K562 (cell line): ENCODE measurements around the gene CCR5AS.

Experiments used
- NEUROD1 ChIP-seq: fragments of 150-350 bp; IDR thresholded peaks from 2 replicates; pipeline ENCODE4 v1.6.1; 2014; ENCODE audit warnings: borderline replicate concordance, low read length, low read depth; ENCODE audit not compliant: partially characterized antibody
- ZNF780A ChIP-seq: fragments of 250-450 bp; sonication (Bioruptor Pico); IDR thresholded peaks from 2 replicates; pipeline ENCODE4 v1.5.0; 2021; ENCODE audit warnings: mild to moderate bottlenecking
- TF ChIP-seq, protein P1 (sequence below): fragments of 450-650 bp; IDR thresholded peaks from 2 replicates; pipeline ENCODE4 v1.6.1; 2016; ENCODE audit warnings: mild to moderate bottlenecking, moderate library complexity
- TF ChIP-seq, protein P2 (sequence below): fragments of 250-450 bp; sonication (Bioruptor Pico); IDR thresholded peaks from 2 replicates; pipeline ENCODE4 v1.5.0; 2021
- TF ChIP-seq, protein P3 (sequence below): fragments of 250-450 bp; sonication (Bioruptor Pico); IDR thresholded peaks from 2 replicates; pipeline ENCODE4 v1.4.0; 2020
- TF ChIP-seq, protein P4 (sequence below): IDR thresholded peaks from 3 replicates; pipeline ENCODE4 v1.6.1; 2011; ENCODE audit warnings: borderline replicate concordance, mild to moderate bottlenecking; ENCODE audit not compliant: insufficient read length, insufficient read depth

CCR5AS gene

DNA sequence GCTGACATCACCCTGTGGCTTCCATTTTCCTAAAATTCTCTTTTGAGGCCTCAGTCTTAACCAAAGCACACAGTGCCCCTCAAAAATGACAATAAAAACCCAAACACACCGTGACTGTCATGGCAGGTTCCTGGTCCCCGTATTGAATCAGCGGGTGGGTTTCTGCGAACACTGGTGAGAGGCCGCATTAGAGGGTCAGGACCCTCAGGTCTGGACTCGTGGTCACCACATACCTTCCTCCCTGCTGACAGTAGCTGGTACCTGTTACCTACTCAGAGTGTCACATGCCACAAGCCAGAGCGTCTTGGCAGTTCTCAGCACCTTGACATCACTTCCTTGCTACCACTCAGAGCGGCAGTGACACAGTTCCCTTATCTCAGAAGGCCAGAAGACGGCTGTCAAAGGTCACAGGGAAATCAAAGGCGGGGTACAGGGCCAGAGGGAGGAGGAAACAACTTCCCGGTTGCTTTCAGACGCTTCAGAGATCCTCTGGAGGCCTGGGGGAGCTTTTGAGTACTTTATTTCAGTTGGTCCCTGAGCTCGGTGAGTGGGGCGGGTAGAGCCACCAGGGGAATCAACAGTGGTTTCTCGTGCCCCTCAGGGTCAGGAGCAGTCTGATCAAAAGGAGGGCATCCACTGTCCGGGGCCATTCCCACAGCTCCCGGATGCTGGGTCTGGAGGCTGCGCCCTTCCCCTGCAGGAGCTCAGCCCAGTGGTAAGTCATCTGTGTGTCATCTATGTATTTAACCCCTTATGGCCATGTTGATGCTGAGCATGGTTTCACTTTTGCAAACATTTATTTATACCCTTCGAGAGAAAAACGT, at the start of gene CCR5AS, which contains the start of gene CCRL2 (continued):
- TF ChIP-seq, protein P1, sequence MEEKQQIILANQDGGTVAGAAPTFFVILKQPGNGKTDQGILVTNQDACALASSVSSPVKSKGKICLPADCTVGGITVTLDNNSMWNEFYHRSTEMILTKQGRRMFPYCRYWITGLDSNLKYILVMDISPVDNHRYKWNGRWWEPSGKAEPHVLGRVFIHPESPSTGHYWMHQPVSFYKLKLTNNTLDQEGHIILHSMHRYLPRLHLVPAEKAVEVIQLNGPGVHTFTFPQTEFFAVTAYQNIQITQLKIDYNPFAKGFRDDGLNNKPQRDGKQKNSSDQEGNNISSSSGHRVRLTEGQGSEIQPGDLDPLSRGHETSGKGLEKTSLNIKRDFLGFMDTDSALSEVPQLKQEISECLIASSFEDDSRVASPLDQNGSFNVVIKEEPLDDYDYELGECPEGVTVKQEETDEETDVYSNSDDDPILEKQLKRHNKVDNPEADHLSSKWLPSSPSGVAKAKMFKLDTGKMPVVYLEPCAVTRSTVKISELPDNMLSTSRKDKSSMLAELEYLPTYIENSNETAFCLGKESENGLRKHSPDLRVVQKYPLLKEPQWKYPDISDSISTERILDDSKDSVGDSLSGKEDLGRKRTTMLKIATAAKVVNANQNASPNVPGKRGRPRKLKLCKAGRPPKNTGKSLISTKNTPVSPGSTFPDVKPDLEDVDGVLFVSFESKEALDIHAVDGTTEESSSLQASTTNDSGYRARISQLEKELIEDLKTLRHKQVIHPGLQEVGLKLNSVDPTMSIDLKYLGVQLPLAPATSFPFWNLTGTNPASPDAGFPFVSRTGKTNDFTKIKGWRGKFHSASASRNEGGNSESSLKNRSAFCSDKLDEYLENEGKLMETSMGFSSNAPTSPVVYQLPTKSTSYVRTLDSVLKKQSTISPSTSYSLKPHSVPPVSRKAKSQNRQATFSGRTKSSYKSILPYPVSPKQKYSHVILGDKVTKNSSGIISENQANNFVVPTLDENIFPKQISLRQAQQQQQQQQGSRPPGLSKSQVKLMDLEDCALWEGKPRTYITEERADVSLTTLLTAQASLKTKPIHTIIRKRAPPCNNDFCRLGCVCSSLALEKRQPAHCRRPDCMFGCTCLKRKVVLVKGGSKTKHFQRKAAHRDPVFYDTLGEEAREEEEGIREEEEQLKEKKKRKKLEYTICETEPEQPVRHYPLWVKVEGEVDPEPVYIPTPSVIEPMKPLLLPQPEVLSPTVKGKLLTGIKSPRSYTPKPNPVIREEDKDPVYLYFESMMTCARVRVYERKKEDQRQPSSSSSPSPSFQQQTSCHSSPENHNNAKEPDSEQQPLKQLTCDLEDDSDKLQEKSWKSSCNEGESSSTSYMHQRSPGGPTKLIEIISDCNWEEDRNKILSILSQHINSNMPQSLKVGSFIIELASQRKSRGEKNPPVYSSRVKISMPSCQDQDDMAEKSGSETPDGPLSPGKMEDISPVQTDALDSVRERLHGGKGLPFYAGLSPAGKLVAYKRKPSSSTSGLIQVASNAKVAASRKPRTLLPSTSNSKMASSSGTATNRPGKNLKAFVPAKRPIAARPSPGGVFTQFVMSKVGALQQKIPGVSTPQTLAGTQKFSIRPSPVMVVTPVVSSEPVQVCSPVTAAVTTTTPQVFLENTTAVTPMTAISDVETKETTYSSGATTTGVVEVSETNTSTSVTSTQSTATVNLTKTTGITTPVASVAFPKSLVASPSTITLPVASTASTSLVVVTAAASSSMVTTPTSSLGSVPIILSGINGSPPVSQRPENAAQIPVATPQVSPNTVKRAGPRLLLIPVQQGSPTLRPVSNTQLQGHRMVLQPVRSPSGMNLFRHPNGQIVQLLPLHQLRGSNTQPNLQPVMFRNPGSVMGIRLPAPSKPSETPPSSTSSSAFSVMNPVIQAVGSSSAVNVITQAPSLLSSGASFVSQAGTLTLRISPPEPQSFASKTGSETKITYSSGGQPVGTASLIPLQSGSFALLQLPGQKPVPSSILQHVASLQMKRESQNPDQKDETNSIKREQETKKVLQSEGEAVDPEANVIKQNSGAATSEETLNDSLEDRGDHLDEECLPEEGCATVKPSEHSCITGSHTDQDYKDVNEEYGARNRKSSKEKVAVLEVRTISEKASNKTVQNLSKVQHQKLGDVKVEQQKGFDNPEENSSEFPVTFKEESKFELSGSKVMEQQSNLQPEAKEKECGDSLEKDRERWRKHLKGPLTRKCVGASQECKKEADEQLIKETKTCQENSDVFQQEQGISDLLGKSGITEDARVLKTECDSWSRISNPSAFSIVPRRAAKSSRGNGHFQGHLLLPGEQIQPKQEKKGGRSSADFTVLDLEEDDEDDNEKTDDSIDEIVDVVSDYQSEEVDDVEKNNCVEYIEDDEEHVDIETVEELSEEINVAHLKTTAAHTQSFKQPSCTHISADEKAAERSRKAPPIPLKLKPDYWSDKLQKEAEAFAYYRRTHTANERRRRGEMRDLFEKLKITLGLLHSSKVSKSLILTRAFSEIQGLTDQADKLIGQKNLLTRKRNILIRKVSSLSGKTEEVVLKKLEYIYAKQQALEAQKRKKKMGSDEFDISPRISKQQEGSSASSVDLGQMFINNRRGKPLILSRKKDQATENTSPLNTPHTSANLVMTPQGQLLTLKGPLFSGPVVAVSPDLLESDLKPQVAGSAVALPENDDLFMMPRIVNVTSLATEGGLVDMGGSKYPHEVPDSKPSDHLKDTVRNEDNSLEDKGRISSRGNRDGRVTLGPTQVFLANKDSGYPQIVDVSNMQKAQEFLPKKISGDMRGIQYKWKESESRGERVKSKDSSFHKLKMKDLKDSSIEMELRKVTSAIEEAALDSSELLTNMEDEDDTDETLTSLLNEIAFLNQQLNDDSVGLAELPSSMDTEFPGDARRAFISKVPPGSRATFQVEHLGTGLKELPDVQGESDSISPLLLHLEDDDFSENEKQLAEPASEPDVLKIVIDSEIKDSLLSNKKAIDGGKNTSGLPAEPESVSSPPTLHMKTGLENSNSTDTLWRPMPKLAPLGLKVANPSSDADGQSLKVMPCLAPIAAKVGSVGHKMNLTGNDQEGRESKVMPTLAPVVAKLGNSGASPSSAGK, result peak; percentile 98
- TF ChIP-seq, protein P2, sequence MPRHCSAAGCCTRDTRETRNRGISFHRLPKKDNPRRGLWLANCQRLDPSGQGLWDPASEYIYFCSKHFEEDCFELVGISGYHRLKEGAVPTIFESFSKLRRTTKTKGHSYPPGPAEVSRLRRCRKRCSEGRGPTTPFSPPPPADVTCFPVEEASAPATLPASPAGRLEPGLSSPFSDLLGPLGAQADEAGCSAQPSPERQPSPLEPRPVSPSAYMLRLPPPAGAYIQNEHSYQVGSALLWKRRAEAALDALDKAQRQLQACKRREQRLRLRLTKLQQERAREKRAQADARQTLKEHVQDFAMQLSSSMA (CRISPR knock-in tag), result peak; percentile 80
- TF ChIP-seq ZNF780A (CRISPR knock-in tag) (no peak), NEUROD1 (peak; percentile 84)
- TF ChIP-seq, protein P3, sequence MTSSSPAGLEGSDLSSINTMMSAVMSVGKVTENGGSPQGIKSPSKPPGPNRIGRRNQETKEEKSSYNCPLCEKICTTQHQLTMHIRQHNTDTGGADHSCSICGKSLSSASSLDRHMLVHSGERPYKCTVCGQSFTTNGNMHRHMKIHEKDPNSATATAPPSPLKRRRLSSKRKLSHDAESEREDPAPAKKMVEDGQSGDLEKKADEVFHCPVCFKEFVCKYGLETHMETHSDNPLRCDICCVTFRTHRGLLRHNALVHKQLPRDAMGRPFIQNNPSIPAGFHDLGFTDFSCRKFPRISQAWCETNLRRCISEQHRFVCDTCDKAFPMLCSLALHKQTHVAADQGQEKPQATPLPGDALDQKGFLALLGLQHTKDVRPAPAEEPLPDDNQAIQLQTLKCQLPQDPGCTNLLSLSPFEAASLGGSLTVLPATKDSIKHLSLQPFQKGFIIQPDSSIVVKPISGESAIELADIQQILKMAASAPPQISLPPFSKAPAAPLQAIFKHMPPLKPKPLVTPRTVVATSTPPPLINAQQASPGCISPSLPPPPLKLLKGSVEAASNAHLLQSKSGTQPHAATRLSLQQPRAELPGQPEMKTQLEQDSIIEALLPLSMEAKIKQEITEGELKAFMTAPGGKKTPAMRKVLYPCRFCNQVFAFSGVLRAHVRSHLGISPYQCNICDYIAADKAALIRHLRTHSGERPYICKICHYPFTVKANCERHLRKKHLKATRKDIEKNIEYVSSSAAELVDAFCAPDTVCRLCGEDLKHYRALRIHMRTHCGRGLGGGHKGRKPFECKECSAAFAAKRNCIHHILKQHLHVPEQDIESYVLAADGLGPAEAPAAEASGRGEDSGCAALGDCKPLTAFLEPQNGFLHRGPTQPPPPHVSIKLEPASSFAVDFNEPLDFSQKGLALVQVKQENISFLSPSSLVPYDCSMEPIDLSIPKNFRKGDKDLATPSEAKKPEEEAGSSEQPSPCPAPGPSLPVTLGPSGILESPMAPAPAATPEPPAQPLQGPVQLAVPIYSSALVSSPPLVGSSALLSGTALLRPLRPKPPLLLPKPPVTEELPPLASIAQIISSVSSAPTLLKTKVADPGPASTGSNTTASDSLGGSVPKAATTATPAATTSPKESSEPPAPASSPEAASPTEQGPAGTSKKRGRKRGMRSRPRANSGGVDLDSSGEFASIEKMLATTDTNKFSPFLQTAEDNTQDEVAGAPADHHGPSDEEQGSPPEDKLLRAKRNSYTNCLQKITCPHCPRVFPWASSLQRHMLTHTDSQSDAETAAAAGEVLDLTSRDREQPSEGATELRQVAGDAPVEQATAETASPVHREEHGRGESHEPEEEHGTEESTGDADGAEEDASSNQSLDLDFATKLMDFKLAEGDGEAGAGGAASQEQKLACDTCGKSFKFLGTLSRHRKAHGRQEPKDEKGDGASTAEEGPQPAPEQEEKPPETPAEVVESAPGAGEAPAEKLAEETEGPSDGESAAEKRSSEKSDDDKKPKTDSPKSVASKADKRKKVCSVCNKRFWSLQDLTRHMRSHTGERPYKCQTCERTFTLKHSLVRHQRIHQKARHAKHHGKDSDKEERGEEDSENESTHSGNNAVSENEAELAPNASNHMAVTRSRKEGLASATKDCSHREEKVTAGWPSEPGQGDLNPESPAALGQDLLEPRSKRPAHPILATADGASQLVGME (CRISPR knock-in tag), result peak; percentile 77
- TF ChIP-seq, protein P4, sequence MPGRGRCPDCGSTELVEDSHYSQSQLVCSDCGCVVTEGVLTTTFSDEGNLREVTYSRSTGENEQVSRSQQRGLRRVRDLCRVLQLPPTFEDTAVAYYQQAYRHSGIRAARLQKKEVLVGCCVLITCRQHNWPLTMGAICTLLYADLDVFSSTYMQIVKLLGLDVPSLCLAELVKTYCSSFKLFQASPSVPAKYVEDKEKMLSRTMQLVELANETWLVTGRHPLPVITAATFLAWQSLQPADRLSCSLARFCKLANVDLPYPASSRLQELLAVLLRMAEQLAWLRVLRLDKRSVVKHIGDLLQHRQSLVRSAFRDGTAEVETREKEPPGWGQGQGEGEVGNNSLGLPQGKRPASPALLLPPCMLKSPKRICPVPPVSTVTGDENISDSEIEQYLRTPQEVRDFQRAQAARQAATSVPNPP, result no peak
